Mucosa of descending colon (tissue), 3 donors: ENCODE data around the gene RGL3. TPM values are rescaled to one million over a fixed set of nuclear protein-coding genes. Genes with fewer than 3 reads are reported as not detected.

Experiments
- ATAC-seq: fragments of 200-7000 bp; cut with Tn5 transposase; one replicate; pipeline ENCODE4 v1.9.1; 2020; ENCODE audit warnings: mild to moderate bottlenecking, moderate library complexity
- DNase-seq, 3 donors: peaks; one replicate each; pipeline ENCODE4 v3.0.0-alpha.2; 2020
- H3K36me3 ChIP-seq: fragments of 200-600 bp; one replicate; pipeline ENCODE4 v1.8.0; 2021; ENCODE audit warnings: low read depth, mild to moderate bottlenecking
- H3K4me1 ChIP-seq: fragments of 200-600 bp; one replicate; pipeline ENCODE4 v1.8.0; 2021; ENCODE audit warnings: low read depth, mild to moderate bottlenecking
- H3K4me3 ChIP-seq: fragments of 200-600 bp; one replicate; pipeline ENCODE4 v1.8.0; 2021; ENCODE audit warnings: mild to moderate bottlenecking
- H3K9me3 ChIP-seq: fragments of 200-600 bp; one replicate; pipeline ENCODE4 v1.8.0; 2021; ENCODE audit warnings: mild to moderate bottlenecking
- CTCF ChIP-seq: fragments of 200-600 bp; IDR thresholded peaks from one replicate; pipeline ENCODE4 v1.8.0; 2022; ENCODE audit warnings: antibody characterized with exemption, mild to moderate bottlenecking
- intact Hi-C, 2 donors: fragments of 100-400 bp; cut with DNase I in 1 of 2; cut with micrococcal nuclease in 1 of 2; formaldehyde crosslinking; loops; one replicate each; pipeline versions ENCODE4 v1.11.0 to v1.11.1; 2022; cut with DNase I, micrococcal nuclease
- total RNA-seq, 3 donors: library from RNA; stranded (reverse); fragmentation: NEBNext Ultra II Directional in 2 of 3; extraction: Animal tissue kit (Norgen Biotek cat#: 25700) in 2 of 3; gene quantifications; one replicate each; pipeline versions ENCODE4 v1.2.1 to v1.2.4, GENCODE V29; 2021 to 2023
- donor health status: DM: no; HTN: no; CAD: no; lungs with moderate emphysema.
- donor health status: DM: no; HTN: no; CAD: no.
- donor health status: DM: no; HTN: yes; CAD: no.

RGL3 gene
- total RNA-seq, 3 donors from 2014 or later, result 10.7 to 15.1 (median 11.0) TPM

- Histone ChIP-seq H3K4me3 (no peak overlapping the region), H3K36me3 (no peaks in the 10 kb centered on the region), H3K9me3 (no peaks in the 10 kb centered on the region), H3K4me1 (no peaks in the 10 kb centered on the region)
- TF ChIP-seq CTCF, result no peak
- no peak for DNase-seq
- ATAC-seq, result no peak
- intact Hi-C loops, result no loop called here
These were observed 22.0 kb downstream of the RGL3 start for GRCh38 chr19:11397089-11397610.

- TF ChIP-seq CTCF, result no peak
- Histone ChIP-seq H3K36me3 (no peaks in the 10 kb centered on the region), H3K9me3 (peaks cover 2% of the 10 kb centered on the region), H3K4me3 (no peak overlapping the region), H3K4me1 (no peaks in the 10 kb centered on the region)
- intact Hi-C loops, result no loop called here
- ATAC-seq, result no peak
- DNase-seq, result no peak
These were observed 28.0 kb downstream of the RGL3 start for GRCh38 chr19:11390933-11391680.

GRCh38 chr19:11390359-11390758, 28.8 kb downstream of the RGL3 start:
- no peak overlapping the region for H3K4me3 ChIP-seq
- H3K36me3 ChIP-seq, result no peaks in the 10 kb centered on the region
- H3K9me3 ChIP-seq, result peaks cover 2% of the 10 kb centered on the region
- no peak for DNase-seq
- TF ChIP-seq CTCF, result no peak
- ATAC-seq, result no peak
- H3K4me1 ChIP-seq, result no peaks in the 10 kb centered on the region
- intact Hi-C loops, result no loop called here

- ATAC-seq (no peak), DNase-seq (no peak)
- intact Hi-C loops, result no loop called here
- Histone ChIP-seq H3K36me3 (no peaks in the 10 kb centered on the region), H3K4me1 (peaks cover 12% of the 10 kb centered on the region), H3K4me3 (no peak overlapping the region), H3K9me3 (peaks cover 2% of the 10 kb centered on the region)
- no peak for TF ChIP-seq CTCF
These were observed 31.7 kb downstream of the RGL3 start for GRCh38 chr19:11387162-11388034.

GRCh38 chr19:11384778-11385129, 34.4 kb downstream of the RGL3 start:
- ATAC-seq, result no peak
- Histone ChIP-seq H3K36me3 (no peaks in the 10 kb centered on the region), H3K9me3 (no peaks in the 10 kb centered on the region), H3K4me3 (no peak overlapping the region), H3K4me1 (peaks cover 29% of the 10 kb centered on the region)
- intact Hi-C loops, result no loop called here
- no peak for DNase-seq
- TF ChIP-seq CTCF, result no peak
